Type B pancreatic cell (in vitro differentiated cells): ENCODE measurements around the gene CPA3. TPM values are rescaled to one million over a fixed set of nuclear protein-coding genes. Genes with fewer than 3 reads are reported as not detected.

Source experiments
- DNase-seq: peaks from one replicate; pipeline ENCODE4 v3.0.0; 2021; ENCODE audit warnings: mixed read lengths; ENCODE audit not compliant: unreplicated experiment; ENCODE audit errors: extremely low spot score
- H3K27ac Mint-ChIP-seq: 2 replicates; pipeline ENCODE4 v1.8.0; 2021; ENCODE audit warnings: mild to moderate bottlenecking, mixed read lengths
- H3K27me3 Mint-ChIP-seq: 2 replicates; pipeline ENCODE4 v1.8.0; 2021; ENCODE audit warnings: mixed read lengths
- H3K36me3 Mint-ChIP-seq: 2 replicates; pipeline ENCODE4 v1.8.0; 2021; ENCODE audit warnings: mixed read lengths
- H3K4me1 Mint-ChIP-seq: one replicate; pipeline ENCODE4 v1.8.0; 2021; ENCODE audit warnings: mixed read lengths; ENCODE audit not compliant: unreplicated experiment
- H3K4me3 Mint-ChIP-seq: 2 replicates; pipeline ENCODE4 v1.8.0; 2021; ENCODE audit warnings: mild to moderate bottlenecking, mixed read lengths
- H3K9me3 Mint-ChIP-seq: 2 replicates; pipeline ENCODE4 v1.8.0; 2021; ENCODE audit warnings: mixed read lengths
- CTCF ChIP-seq: fragments of 200-600 bp; sonication (generic); conservative IDR thresholded peaks from 2 replicates; pipeline ENCODE4 v1.5.0; 2021; ENCODE audit warnings: antibody characterized with exemption, mild to moderate bottlenecking
- total RNA-seq: library from RNA; stranded (reverse); gene quantifications from 2 replicates; pipeline ENCODE4 v1.2.1, GENCODE V29; 2021; ENCODE audit warnings: low replicate concordance

The CPA3 gene
- total RNA-seq, 1 donor from 2014 or later: not detected

DNA sequence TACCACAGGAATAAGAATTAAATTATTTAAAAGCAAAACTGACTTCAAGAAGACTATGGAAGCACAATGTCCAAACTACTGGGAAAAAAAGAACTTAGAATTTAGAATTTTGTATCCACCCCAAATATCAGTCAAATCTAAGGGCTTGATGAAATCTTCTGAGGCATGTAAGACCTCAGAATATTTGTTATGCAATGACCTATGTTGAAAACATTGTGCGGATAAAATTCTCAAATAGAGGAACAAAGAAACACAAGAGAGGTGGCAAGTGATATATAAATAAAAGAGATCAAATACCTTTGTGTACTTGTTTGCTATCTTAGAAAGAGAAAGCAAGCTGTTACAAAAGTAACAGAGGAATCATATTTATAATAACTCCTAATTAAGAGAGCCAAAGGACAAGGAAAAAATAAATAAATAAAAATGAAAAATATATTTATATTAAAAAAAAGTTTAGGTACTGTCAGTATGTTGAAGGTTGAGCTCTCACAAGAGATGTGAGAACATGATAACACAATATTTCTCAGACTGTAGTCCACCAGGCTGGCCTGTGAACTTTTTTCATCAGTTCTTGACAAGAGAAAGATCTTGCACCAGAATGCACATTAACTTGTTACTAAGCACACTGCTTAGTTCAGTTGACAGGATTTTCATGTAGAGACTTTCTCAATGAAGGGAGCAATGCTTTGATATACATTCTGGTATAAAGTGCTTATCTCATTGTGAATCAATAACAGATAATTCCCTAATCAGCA lies 50.0 kb downstream of the CPA3 start:
- DNase-seq: no peak
- Mint-ChIP-seq H3K4me3 (no peak overlapping the region), H3K27ac (no peak overlapping the region), H3K27me3 (no peaks in the 10 kb centered on the region), H3K9me3 (no peaks in the 10 kb centered on the region), H3K4me1 (no peaks in the 10 kb centered on the region), H3K36me3 (no peaks in the 10 kb centered on the region)
- TF ChIP-seq CTCF: no peak

GRCh38 chr3:148916132-148916531 lies 51.0 kb downstream of the CPA3 start:
- TF ChIP-seq CTCF: no peak
- no peaks in the 10 kb centered on the region for H3K4me1 Mint-ChIP-seq
- H3K9me3 Mint-ChIP-seq: no peaks in the 10 kb centered on the region
- DNase-seq: no peak
- H3K27ac Mint-ChIP-seq: no peak overlapping the region
- H3K4me3 Mint-ChIP-seq: no peak overlapping the region
- no peaks in the 10 kb centered on the region for H3K27me3 Mint-ChIP-seq
- no peaks in the 10 kb centered on the region for H3K36me3 Mint-ChIP-seq

GRCh38 chr3:148922467-148922866 lies 57.4 kb downstream of the CPA3 start:
- TF ChIP-seq CTCF: no peak
- no peaks in the 10 kb centered on the region for H3K4me1 Mint-ChIP-seq
- H3K9me3 Mint-ChIP-seq: no peaks in the 10 kb centered on the region
- peaks cover 6% of the 10 kb centered on the region for H3K27me3 Mint-ChIP-seq
- H3K36me3 Mint-ChIP-seq: no peaks in the 10 kb centered on the region
- no peak overlapping the region for H3K27ac Mint-ChIP-seq
- no peak for DNase-seq
- H3K4me3 Mint-ChIP-seq: no peak overlapping the region

- H3K36me3 Mint-ChIP-seq: no peaks in the 10 kb centered on the region
- TF ChIP-seq CTCF: no peak
- peaks cover 6% of the 10 kb centered on the region for H3K27me3 Mint-ChIP-seq
- no peak overlapping the region for H3K4me3 Mint-ChIP-seq
- H3K9me3 Mint-ChIP-seq: no peaks in the 10 kb centered on the region
- no peak for DNase-seq
- no peaks in the 10 kb centered on the region for H3K4me1 Mint-ChIP-seq
- H3K27ac Mint-ChIP-seq: no peak overlapping the region
Observed at GRCh38 chr3:148923592-148923991, 58.5 kb downstream of the CPA3 start.

- H3K4me1 Mint-ChIP-seq: no peaks in the 10 kb centered on the region
- H3K27ac Mint-ChIP-seq: no peak overlapping the region
- no peak for TF ChIP-seq CTCF
- H3K9me3 Mint-ChIP-seq: no peaks in the 10 kb centered on the region
- H3K4me3 Mint-ChIP-seq: no peak overlapping the region
- no peaks in the 10 kb centered on the region for H3K36me3 Mint-ChIP-seq
- H3K27me3 Mint-ChIP-seq: peaks cover 6% of the 10 kb centered on the region
- DNase-seq: no peak
Observed at GRCh38 chr3:148924562-148924961, 59.5 kb downstream of the CPA3 start.
